ENCODE data around the gene ZNF827. TPM values are rescaled to one million over a fixed set of nuclear protein-coding genes. Genes with fewer than 3 reads are reported as not detected.

ZNF827 gene
- total RNA-seq, 1 donor from 2014 or later = 19.0 TPM

DNA sequence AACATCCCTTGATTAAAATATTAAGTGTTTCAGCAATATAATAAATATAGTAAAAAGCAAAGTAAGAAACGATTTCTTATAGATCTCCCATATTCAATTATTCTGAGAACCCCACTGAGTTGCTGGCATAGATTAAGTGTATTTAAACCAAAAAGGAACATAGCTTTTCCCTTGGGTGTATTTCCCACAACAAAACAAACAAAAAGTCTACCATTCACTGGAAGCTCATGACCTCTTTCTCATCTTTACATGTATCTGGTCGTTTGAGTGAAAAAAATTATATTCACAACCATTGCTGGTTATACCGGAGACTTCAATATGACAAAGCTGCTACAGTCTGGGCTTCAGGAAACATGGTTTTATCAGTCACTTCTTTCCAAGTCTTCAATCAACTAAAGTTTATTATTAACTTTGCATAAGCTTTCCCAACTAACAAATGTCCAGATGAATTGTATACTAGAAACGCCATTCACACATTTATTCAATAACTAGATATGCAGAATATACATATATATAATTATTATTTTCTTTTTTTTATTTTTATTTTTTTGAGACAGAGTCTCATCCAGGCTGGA lies 38.6 kb downstream of the ZNF827 start:
- DNase-seq = no peak

DNA sequence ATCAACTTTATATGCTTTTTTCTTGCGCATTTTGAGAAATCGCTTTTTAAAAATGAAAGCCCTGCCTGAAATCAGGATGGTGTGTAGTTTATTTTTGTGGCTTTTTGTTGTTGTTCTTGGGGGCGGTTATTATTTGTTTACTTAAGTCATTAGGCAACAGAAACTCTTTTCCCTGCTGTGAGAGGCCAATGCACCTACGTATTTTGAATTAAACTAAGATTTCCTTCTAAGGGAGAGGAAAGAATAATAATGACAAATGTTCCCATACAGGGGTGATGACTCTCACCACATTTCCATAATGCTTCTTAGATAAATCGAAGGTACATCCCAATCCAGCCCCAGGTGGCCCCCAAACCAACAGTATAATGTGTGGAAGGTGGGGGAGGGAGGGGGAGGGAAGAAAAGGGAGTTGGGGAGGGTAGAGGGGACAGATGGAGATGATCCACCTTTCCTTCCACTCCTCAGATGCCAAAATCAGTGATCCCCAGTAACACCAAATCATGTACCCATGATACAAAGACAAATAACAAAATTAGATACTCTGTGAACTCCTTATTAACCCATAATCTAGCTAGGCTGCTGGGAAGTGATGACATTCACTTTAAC lies 39.6 kb downstream of the ZNF827 start:
- H3K27ac ChIP-seq (replicated peaks) = no peak overlapping the region
- peaks cover 34% of the 10 kb centered on the region for H3K4me1 ChIP-seq
- no peaks in the 10 kb centered on the region for H3K9me3 ChIP-seq (replicated peaks)
- TF ChIP-seq, protein P1, sequence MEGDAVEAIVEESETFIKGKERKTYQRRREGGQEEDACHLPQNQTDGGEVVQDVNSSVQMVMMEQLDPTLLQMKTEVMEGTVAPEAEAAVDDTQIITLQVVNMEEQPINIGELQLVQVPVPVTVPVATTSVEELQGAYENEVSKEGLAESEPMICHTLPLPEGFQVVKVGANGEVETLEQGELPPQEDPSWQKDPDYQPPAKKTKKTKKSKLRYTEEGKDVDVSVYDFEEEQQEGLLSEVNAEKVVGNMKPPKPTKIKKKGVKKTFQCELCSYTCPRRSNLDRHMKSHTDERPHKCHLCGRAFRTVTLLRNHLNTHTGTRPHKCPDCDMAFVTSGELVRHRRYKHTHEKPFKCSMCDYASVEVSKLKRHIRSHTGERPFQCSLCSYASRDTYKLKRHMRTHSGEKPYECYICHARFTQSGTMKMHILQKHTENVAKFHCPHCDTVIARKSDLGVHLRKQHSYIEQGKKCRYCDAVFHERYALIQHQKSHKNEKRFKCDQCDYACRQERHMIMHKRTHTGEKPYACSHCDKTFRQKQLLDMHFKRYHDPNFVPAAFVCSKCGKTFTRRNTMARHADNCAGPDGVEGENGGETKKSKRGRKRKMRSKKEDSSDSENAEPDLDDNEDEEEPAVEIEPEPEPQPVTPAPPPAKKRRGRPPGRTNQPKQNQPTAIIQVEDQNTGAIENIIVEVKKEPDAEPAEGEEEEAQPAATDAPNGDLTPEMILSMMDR (IDR thresholded peaks at IDR 0.05; ENCODE audit: borderline replicate concordance) = no peak
- H3K27me3 ChIP-seq (ENCODE audit: low read depth) = no peaks in the 10 kb centered on the region
- H3K36me3 ChIP-seq = peaks cover 8% of the 10 kb centered on the region
- no peak for DNase-seq
- intact Hi-C loops (cut with micrococcal nuclease) = no loop called here
- no peak overlapping the region for H3K4me3 ChIP-seq

More for the DNA sequence above, 38.6 kb downstream of the ZNF827 start:
- intact Hi-C loops (cut with micrococcal nuclease) = no loop called here
- Histone ChIP-seq H3K36me3 (peaks cover 8% of the 10 kb centered on the region), H3K4me3 (no peak overlapping the region), H3K27me3 (ENCODE audit: low read depth) (no peaks in the 10 kb centered on the region), H3K4me1 (peaks cover 34% of the 10 kb centered on the region), H3K9me3 (replicated peaks) (no peaks in the 10 kb centered on the region), H3K27ac (replicated peaks) (no peak overlapping the region)
- TF ChIP-seq, protein P1 (IDR thresholded peaks at IDR 0.05; ENCODE audit: borderline replicate concordance) = no peak

DNA sequence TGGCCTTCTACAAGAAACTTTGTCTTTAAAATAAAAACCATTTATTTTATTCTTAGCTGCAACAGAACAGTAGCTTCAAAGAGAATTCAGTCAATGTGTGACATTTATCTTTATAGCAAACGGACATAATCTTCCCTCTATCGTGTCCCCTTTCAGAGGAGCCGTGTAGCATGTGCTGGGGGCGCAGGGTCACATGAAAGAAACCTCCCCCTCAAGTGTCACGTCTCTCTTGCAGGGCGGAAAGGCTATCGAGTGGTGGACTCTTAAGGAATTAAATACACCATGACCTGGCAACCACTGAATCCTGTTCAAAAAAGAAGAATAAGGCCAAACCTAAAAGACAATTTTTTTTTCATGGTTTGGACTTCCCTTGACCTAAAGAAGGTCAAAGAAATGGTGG lies 40.2 kb downstream of the ZNF827 start:
- H3K9me3 ChIP-seq (replicated peaks) = no peaks in the 10 kb centered on the region
- intact Hi-C loops (cut with micrococcal nuclease) = no loop called here
- peaks cover 32% of the 10 kb centered on the region for H3K4me1 ChIP-seq
- peaks cover 8% of the 10 kb centered on the region for H3K36me3 ChIP-seq
- TF ChIP-seq, protein P1 (IDR thresholded peaks at IDR 0.05; ENCODE audit: borderline replicate concordance) = no peak
- no peak overlapping the region for H3K27ac ChIP-seq (replicated peaks)
- no peaks in the 10 kb centered on the region for H3K27me3 ChIP-seq (ENCODE audit: low read depth)
- no peak overlapping the region for H3K4me3 ChIP-seq
- no peak for DNase-seq

DNA sequence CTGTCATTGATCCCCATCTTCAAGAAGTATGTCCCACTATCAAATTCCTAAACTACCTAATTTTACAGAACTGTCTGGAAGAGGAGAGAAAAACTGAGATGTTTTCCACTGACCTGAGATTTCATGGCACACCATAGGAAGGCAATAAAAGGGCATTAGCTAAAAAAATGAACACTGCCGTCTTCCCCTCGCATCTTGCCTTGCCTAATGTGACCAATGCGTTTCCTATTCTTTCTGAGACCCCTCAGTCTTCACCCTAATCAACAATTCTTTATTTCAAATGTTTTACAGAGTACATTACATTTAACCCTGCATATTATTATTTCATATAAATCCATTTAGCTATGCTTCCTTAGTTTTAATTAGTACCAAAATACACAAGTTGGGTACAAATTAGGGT lies 43.6 kb downstream of the ZNF827 start:
- Histone ChIP-seq H3K36me3 (peaks cover 6% of the 10 kb centered on the region), H3K4me3 (no peak overlapping the region), H3K4me1 (peaks cover 32% of the 10 kb centered on the region), H3K27ac (replicated peaks) (no peak overlapping the region), H3K27me3 (ENCODE audit: low read depth) (no peaks in the 10 kb centered on the region), H3K9me3 (replicated peaks) (no peaks in the 10 kb centered on the region)
- intact Hi-C loops (cut with micrococcal nuclease) = no loop called here
- DNase-seq = no peak
- TF ChIP-seq, protein P1 (IDR thresholded peaks at IDR 0.05; ENCODE audit: borderline replicate concordance) = no peak

DNA sequence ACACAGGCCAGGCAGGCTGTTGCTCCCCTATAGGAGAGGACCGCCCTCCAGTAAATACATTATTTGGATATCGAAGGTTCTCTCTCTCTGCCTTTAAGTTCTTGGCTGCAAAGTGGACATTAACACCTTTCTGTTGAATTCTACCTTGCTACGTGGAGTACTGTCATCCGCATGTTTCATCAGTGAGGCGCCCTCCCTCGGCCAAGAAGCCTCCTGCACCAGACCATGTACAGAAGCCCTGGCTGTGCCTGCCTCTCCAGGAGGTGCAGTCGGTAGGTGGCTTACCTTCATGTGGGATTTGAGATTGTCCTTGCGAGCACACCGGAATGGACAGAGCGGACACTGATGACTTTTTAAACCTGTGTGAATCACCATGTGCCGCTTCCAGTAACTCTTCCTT lies 46.7 kb downstream of the ZNF827 start:
- intact Hi-C loops (cut with micrococcal nuclease) = no loop called here
- DNase-seq = no peak
- H3K4me3 ChIP-seq = no peak overlapping the region
- H3K36me3 ChIP-seq = peaks cover 6% of the 10 kb centered on the region
- H3K4me1 ChIP-seq = peaks cover 43% of the 10 kb centered on the region
- no peaks in the 10 kb centered on the region for H3K9me3 ChIP-seq (replicated peaks)
- no peak overlapping the region for H3K27ac ChIP-seq (replicated peaks)
- no peaks in the 10 kb centered on the region for H3K27me3 ChIP-seq (ENCODE audit: low read depth)
- TF ChIP-seq, protein P1 (IDR thresholded peaks at IDR 0.05; ENCODE audit: borderline replicate concordance) = no peak
